Activated T-cell treated with anti-CD3 and anti-CD28 coated beads, Interleukin-2, amount 50 U/mL, for 72 hours (primary cell): Measurements from ENCODE around the gene HS2ST1. TPM values are rescaled to one million over a fixed set of nuclear protein-coding genes. Genes with fewer than 3 reads are reported as not detected.

Experiments used
- ATAC-seq, 2 donors: fragments of 150-1000 bp; cut with Tn5 transposase; replicated peaks in 1 of 2; 2 replicates each; pipeline ENCODE4 v1.10.0; 2021; ENCODE audit warnings: moderate library complexity in 2 of 2, mild to moderate bottlenecking in 1 of 2
- DNase-seq, 2 donors: peaks; one replicate each; pipeline ENCODE4 v3.0.0; 2021 to 2022; ENCODE audit warnings: mixed read lengths in 1 of 2
- H3K27ac Mint-ChIP-seq: one replicate; pipeline ENCODE4 v1.8.0; 2022; ENCODE audit warnings: mild to moderate bottlenecking, moderate library complexity, mixed read lengths
- H3K27me3 Mint-ChIP-seq: one replicate; pipeline ENCODE4 v1.8.0; 2022; ENCODE audit warnings: low read depth, mixed read lengths
- H3K36me3 Mint-ChIP-seq, 2 donors: one replicate each; pipeline ENCODE4 v1.8.0; 2022; ENCODE audit warnings: mixed read lengths in 2 of 2, mild to moderate bottlenecking in 1 of 2; ENCODE audit not compliant: insufficient read depth in 2 of 2
- H3K4me1 Mint-ChIP-seq: one replicate; pipeline ENCODE4 v1.8.0; 2022; ENCODE audit warnings: low read depth, mixed read lengths
- H3K4me3 Mint-ChIP-seq, 2 donors: one replicate each; pipeline ENCODE4 v1.8.0; 2022; ENCODE audit warnings: mild to moderate bottlenecking in 2 of 2, mixed read lengths in 2 of 2, moderate library complexity in 2 of 2
- H3K9me3 Mint-ChIP-seq, 2 donors: one replicate each; pipeline ENCODE4 v1.8.0; 2022; ENCODE audit warnings: mixed read lengths in 2 of 2
- total RNA-seq, 2 donors: library from RNA; stranded (reverse); gene quantifications; one replicate each; pipeline ENCODE4 v1.2.3, GENCODE V29; 2022

The HS2ST1 gene
- total RNA-seq, 2 donors from 2014 or later = 31.0 to 32.9 TPM

- no peak overlapping the region for H3K27ac Mint-ChIP-seq
- peaks cover 0 to 3% of the 10 kb centered on the region in 2 donors for H3K9me3 Mint-ChIP-seq
- DNase-seq (no peak), ATAC-seq (no peak)
- H3K36me3 Mint-ChIP-seq = peaks cover 7 to 11% of the 10 kb centered on the region in 2 donors
- no peaks in the 10 kb centered on the region for H3K4me1 Mint-ChIP-seq
- no peaks in the 10 kb centered on the region for H3K27me3 Mint-ChIP-seq
- H3K4me3 Mint-ChIP-seq = no peak overlapping the region
Measured at GRCh38 chr1:87103074-87103473, 188.6 kb downstream of the HS2ST1 start.

DNA sequence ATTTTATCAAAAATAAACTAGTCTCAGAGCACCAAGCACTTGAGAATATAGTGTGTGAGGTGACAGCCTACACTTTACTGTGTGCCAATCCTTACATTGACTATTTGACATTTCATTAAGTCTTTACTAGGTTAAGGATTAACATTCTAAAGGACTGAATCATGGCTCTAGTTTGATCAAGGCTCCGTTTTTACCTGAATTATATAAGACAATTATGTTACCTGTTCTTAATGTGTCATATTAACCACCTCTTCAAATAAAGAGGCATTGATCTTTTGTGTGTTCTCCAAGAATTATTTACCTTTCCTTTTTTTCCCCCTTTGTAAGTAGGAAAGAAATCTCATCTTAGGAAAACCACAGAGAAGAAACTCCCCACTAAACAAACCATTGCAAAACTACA is 189.7 kb downstream of the HS2ST1 start:
- Mint-ChIP-seq H3K27me3 (no peaks in the 10 kb centered on the region), H3K4me1 (no peaks in the 10 kb centered on the region), H3K36me3 (peaks cover 7 to 11% of the 10 kb centered on the region in 2 donors), H3K9me3 (peaks cover 0 to 3% of the 10 kb centered on the region in 2 donors), H3K4me3 (no peak overlapping the region), H3K27ac (no peak overlapping the region)
- ATAC-seq = no peak
- no peak for DNase-seq

- DNase-seq (no peak), ATAC-seq (no peak)
- H3K4me1 Mint-ChIP-seq = no peaks in the 10 kb centered on the region
- no peaks in the 10 kb centered on the region for H3K27me3 Mint-ChIP-seq
- no peak overlapping the region for H3K27ac Mint-ChIP-seq
- no peak overlapping the region for H3K4me3 Mint-ChIP-seq
- peaks cover 7 to 8% of the 10 kb centered on the region in 2 donors for H3K36me3 Mint-ChIP-seq
- H3K9me3 Mint-ChIP-seq = peaks cover 0 to 3% of the 10 kb centered on the region in 2 donors
Measured at GRCh38 chr1:87104945-87105344, 190.5 kb downstream of the HS2ST1 start.

- Mint-ChIP-seq H3K27ac (no peak overlapping the region), H3K4me3 (no peak overlapping the region), H3K36me3 (peaks cover 3 to 4% of the 10 kb centered on the region in 2 donors), H3K9me3 (peaks cover 0 to 3% of the 10 kb centered on the region in 2 donors), H3K27me3 (no peaks in the 10 kb centered on the region), H3K4me1 (no peaks in the 10 kb centered on the region)
- DNase-seq (no peak), ATAC-seq (no peak)
Measured at GRCh38 chr1:87106144-87106543, 191.7 kb downstream of the HS2ST1 start.

GRCh38 chr1:87106867-87107266 is 192.4 kb downstream of the HS2ST1 start:
- no peaks in the 10 kb centered on the region for H3K4me1 Mint-ChIP-seq
- DNase-seq = no peak
- no peaks in the 10 kb centered on the region for H3K9me3 Mint-ChIP-seq
- H3K27me3 Mint-ChIP-seq = no peaks in the 10 kb centered on the region
- no peak for ATAC-seq
- no peak overlapping the region for H3K4me3 Mint-ChIP-seq
- H3K36me3 Mint-ChIP-seq = no peaks in the 10 kb centered on the region
- H3K27ac Mint-ChIP-seq = no peak overlapping the region

- H3K4me1 Mint-ChIP-seq = no peaks in the 10 kb centered on the region
Measured at GRCh38 chr1:87108228-87108627, 193.8 kb downstream of the HS2ST1 start.

GRCh38 chr1:87108814-87109411 is 194.5 kb downstream of the HS2ST1 start:
- Mint-ChIP-seq H3K36me3 (no peaks in the 10 kb centered on the region), H3K9me3 (no peaks in the 10 kb centered on the region), H3K4me3 (no peak overlapping the region), H3K27ac (no peak overlapping the region), H3K4me1 (no peaks in the 10 kb centered on the region), H3K27me3 (no peaks in the 10 kb centered on the region)
- DNase-seq (no peak), ATAC-seq (no peak)

More at GRCh38 chr1:87108228-87108627, 193.8 kb downstream of the HS2ST1 start:
- DNase-seq = no peak
- no peaks in the 10 kb centered on the region for H3K36me3 Mint-ChIP-seq
- no peaks in the 10 kb centered on the region for H3K9me3 Mint-ChIP-seq
- no peak overlapping the region for H3K27ac Mint-ChIP-seq
- ATAC-seq = no peak
- no peak overlapping the region for H3K4me3 Mint-ChIP-seq
- no peaks in the 10 kb centered on the region for H3K27me3 Mint-ChIP-seq

GRCh38 chr1:87111659-87112371 is 197.4 kb downstream of the HS2ST1 start:
- ATAC-seq (no peak), DNase-seq (no peak)
- Mint-ChIP-seq H3K9me3 (no peaks in the 10 kb centered on the region), H3K4me1 (no peaks in the 10 kb centered on the region), H3K4me3 (no peak overlapping the region), H3K36me3 (no peaks in the 10 kb centered on the region), H3K27me3 (no peaks in the 10 kb centered on the region), H3K27ac (no peak overlapping the region)

GRCh38 chr1:87113313-87113712 is 198.9 kb downstream of the HS2ST1 start:
- H3K27ac Mint-ChIP-seq = no peak overlapping the region
- H3K4me1 Mint-ChIP-seq = no peaks in the 10 kb centered on the region
- no peak overlapping the region for H3K4me3 Mint-ChIP-seq
- no peaks in the 10 kb centered on the region for H3K27me3 Mint-ChIP-seq
- DNase-seq = no peak
- no peak for ATAC-seq
- no peaks in the 10 kb centered on the region for H3K9me3 Mint-ChIP-seq
- H3K36me3 Mint-ChIP-seq = no peaks in the 10 kb centered on the region

DNA sequence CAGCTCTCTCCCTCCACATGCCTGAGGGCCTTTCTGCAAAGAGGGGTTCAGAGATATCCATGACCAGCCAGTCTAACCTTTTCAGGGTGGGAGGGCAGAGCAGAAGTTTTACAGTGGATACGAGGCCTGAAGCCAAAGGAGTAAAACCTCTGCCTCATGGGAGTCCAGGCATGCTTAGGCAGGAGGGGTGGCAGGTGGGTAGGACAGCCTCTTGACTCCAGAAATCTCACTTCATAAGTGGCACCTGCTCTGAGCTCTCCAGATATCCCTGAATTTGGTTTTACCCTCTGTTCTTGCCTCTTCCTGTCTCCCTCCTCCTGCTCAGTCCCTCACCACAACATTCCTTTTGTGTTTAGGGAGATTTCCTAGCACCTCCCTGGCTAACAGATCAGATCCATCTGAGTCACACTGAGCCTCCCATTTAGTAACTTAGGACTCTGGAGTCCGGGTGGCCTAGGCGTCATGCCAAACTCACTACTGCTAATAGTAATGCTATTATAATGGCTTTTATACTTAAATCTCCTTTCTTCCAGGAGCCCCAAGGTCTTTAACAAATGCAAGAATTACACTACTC is 201.0 kb downstream of the HS2ST1 start:
- peak overlapping the region; percentile 27 for H3K27ac Mint-ChIP-seq
- H3K4me1 Mint-ChIP-seq = peaks cover 6% of the 10 kb centered on the region
- no peak overlapping the region for H3K4me3 Mint-ChIP-seq
- H3K9me3 Mint-ChIP-seq = no peaks in the 10 kb centered on the region
- no peaks in the 10 kb centered on the region for H3K27me3 Mint-ChIP-seq
- DNase-seq (no peak), ATAC-seq (no peak)
- no peaks in the 10 kb centered on the region for H3K36me3 Mint-ChIP-seq

GRCh38 chr1:87115891-87116290 is 201.5 kb downstream of the HS2ST1 start:
- Mint-ChIP-seq H3K4me1 (peaks cover 8% of the 10 kb centered on the region), H3K27ac (no peak overlapping the region), H3K27me3 (no peaks in the 10 kb centered on the region), H3K9me3 (peaks cover 0 to under 1% of the 10 kb centered on the region in 2 donors), H3K36me3 (no peaks in the 10 kb centered on the region), H3K4me3 (no peak overlapping the region)
- ATAC-seq (no peak), DNase-seq (no peak)

GRCh38 chr1:87117761-87118368 is 203.4 kb downstream of the HS2ST1 start:
- ATAC-seq = no peak
- no peaks in the 10 kb centered on the region for H3K27me3 Mint-ChIP-seq
- DNase-seq = no peak
- no peak overlapping the region for H3K4me3 Mint-ChIP-seq
- H3K4me1 Mint-ChIP-seq = peaks cover 10% of the 10 kb centered on the region
- no peaks in the 10 kb centered on the region for H3K36me3 Mint-ChIP-seq
- H3K9me3 Mint-ChIP-seq = peaks cover 0 to 2% of the 10 kb centered on the region in 2 donors
- no peak overlapping the region for H3K27ac Mint-ChIP-seq

GRCh38 chr1:87119541-87120140 is 205.2 kb downstream of the HS2ST1 start:
- H3K4me1 Mint-ChIP-seq = peaks cover 10% of the 10 kb centered on the region
- peaks cover 0 to 2% of the 10 kb centered on the region in 2 donors for H3K9me3 Mint-ChIP-seq
- H3K27me3 Mint-ChIP-seq = peaks cover 5% of the 10 kb centered on the region
- no peak for DNase-seq
- H3K4me3 Mint-ChIP-seq = no peak overlapping the region
- H3K27ac Mint-ChIP-seq = no peak overlapping the region
- ATAC-seq = no peak
- H3K36me3 Mint-ChIP-seq = no peaks in the 10 kb centered on the region
